IMR-90 (cell line): ENCODE data around the gene TRIM38. TPM values are rescaled to one million over a fixed set of nuclear protein-coding genes. Genes with fewer than 3 reads are reported as not detected.

Source experiments
- ATAC-seq: fragments of 200-7000 bp; cut with Tn5 transposase; 2 replicates; pipeline ENCODE4 v1.9.1; 2020; ENCODE audit warnings: low read depth, mild to moderate bottlenecking, moderate library complexity
- BruUV-seq: library from RNA; stranded (reverse); fragments of 400-500 nt; replicated peaks from 2 replicates; lab custom pipeline; 2021; lab: Mats Ljungman, UMichigan
- CTCF ChIA-PET: fragments of 300-600 bp; formaldehyde crosslinking; extraction: SDS; loops from one replicate; lab custom pipeline; 2021; ENCODE audit warnings: antibody characterized with exemption; lab: Yijun Ruan, JAX
- POLR2A ChIA-PET: fragments of 300-600 bp; sonication (Branson Sonifier 250); formaldehyde crosslinking; loops from one replicate; lab custom pipeline; 2022; ENCODE audit warnings: antibody characterized with exemption; ENCODE audit not compliant: unreplicated experiment; lab: Charles Lee
- DNase-seq: peaks from one replicate; pipeline ENCODE4 v3.0.0; 2013
- H2AFZ ChIP-seq: replicated peaks from 2 replicates; pipeline ENCODE3; 2013; ENCODE audit warnings: low read length, mild to moderate bottlenecking; ENCODE audit not compliant: poor library complexity
- H2AK5ac ChIP-seq: 2 replicates; pipeline ENCODE4 v1.6.1; 2013; ENCODE audit warnings: low read depth, low read length, inconsistent platforms
- H2AK9ac ChIP-seq: replicated peaks from 2 replicates; pipeline ENCODE3; 2013; ENCODE audit warnings: mild to moderate bottlenecking, low read depth, low read length, moderate library complexity; ENCODE audit not compliant: poor library complexity
- H2BK120ac ChIP-seq: 2 replicates; pipeline ENCODE4 v1.6.1; 2013; ENCODE audit warnings: low read depth, low read length, inconsistent platforms
- H2BK15ac ChIP-seq: 3 replicates; pipeline ENCODE4 v1.6.1; 2013; ENCODE audit warnings: low read depth, low read length, inconsistent platforms
- H2BK20ac ChIP-seq: 2 replicates; pipeline ENCODE4 v1.6.1; 2013; ENCODE audit warnings: low read depth, mild to moderate bottlenecking, inconsistent platforms, low read length, moderate library complexity
- H2BK5ac ChIP-seq: 2 replicates; pipeline ENCODE4 v1.6.1; 2013; ENCODE audit warnings: mild to moderate bottlenecking, low read depth, low read length, inconsistent platforms; ENCODE audit not compliant: poor library complexity, severe bottlenecking
- H3K14ac ChIP-seq: replicated peaks from 2 replicates; pipeline ENCODE4 v1.6.1; 2013; ENCODE audit warnings: low read depth, low read length, inconsistent platforms
- H3K18ac ChIP-seq: 2 replicates; pipeline ENCODE4 v1.6.1; 2013; ENCODE audit warnings: low read depth, low read length, control low read depth
- H3K23ac ChIP-seq: 2 replicates; pipeline ENCODE4 v1.6.1; 2013; ENCODE audit warnings: low read depth, low read length, inconsistent platforms
- H3K27ac ChIP-seq: 2 replicates; pipeline ENCODE4 v1.5.1; 2013; ENCODE audit warnings: mild to moderate bottlenecking, control low read depth, low read length; ENCODE audit not compliant: insufficient read depth
- H3K27me3 ChIP-seq: 2 replicates; pipeline ENCODE4 v1.6.1; 2013; ENCODE audit warnings: low read length; ENCODE audit not compliant: control insufficient read depth, insufficient read depth
- H3K36me3 ChIP-seq: 2 replicates; pipeline ENCODE4 v1.6.1; 2013; ENCODE audit warnings: low read length, mixed read lengths; ENCODE audit not compliant: control insufficient read depth, insufficient read depth
- H3K4ac ChIP-seq: 2 replicates; pipeline ENCODE4 v1.6.1; 2013; ENCODE audit warnings: low read depth, low read length, inconsistent platforms
- H3K4me1 ChIP-seq: 2 replicates; pipeline ENCODE4 v1.6.1; 2013; ENCODE audit warnings: low read length, mixed read lengths; ENCODE audit not compliant: control insufficient read depth, insufficient read depth
- H3K4me2 ChIP-seq: 2 replicates; pipeline ENCODE4 v1.6.1; 2013; ENCODE audit warnings: low read depth, mild to moderate bottlenecking, control low read depth, low read length, moderate library complexity
- H3K4me3 ChIP-seq: 2 replicates; pipeline ENCODE4 v1.5.1; 2013; ENCODE audit warnings: low read depth, mild to moderate bottlenecking, control low read depth, low read length, moderate library complexity; ENCODE audit not compliant: insufficient read depth
- H3K56ac ChIP-seq: 2 replicates; pipeline ENCODE4 v1.6.1; 2013; ENCODE audit warnings: low read length, inconsistent platforms; ENCODE audit not compliant: insufficient read depth; ENCODE audit errors: extremely low read depth
- H3K79me1 ChIP-seq, 2 experiments: 2 replicates each; pipeline ENCODE4 v1.6.1; 2013; ENCODE audit warnings: low read length in 2 of 2, inconsistent platforms in 1 of 2, low read depth in 1 of 2
- H3K9ac ChIP-seq: 2 replicates; pipeline ENCODE4 v1.6.1; 2013; ENCODE audit warnings: low read depth, low read length, control low read depth
- H3K9me1 ChIP-seq: 2 replicates; pipeline ENCODE4 v1.6.1; 2013; ENCODE audit warnings: low read length, inconsistent platforms; ENCODE audit not compliant: insufficient read depth
- H3K9me3 ChIP-seq: 2 replicates; pipeline ENCODE4 v1.6.1; 2013; ENCODE audit warnings: low read length; ENCODE audit not compliant: control insufficient read depth, insufficient read depth
- H4K20me1 ChIP-seq: 2 replicates; pipeline ENCODE4 v1.6.1; 2013; ENCODE audit warnings: low read length, inconsistent platforms; ENCODE audit not compliant: insufficient read depth
- H4K5ac ChIP-seq: 2 replicates; pipeline ENCODE4 v1.6.1; 2013; ENCODE audit warnings: mild to moderate bottlenecking, low read depth, low read length, control low read depth
- H4K8ac ChIP-seq, 2 experiments: 2 replicates each; pipeline ENCODE4 v1.6.1; 2013; ENCODE audit warnings: low read depth in 2 of 2, low read length in 2 of 2, control low read depth in 1 of 2, inconsistent platforms in 1 of 2
- H4K91ac ChIP-seq: 2 replicates; pipeline ENCODE4 v1.6.1; 2013; ENCODE audit warnings: low read depth, low read length, inconsistent platforms; ENCODE audit not compliant: insufficient read depth
- CEBPB ChIP-seq: IDR thresholded peaks from 2 replicates; pipeline ENCODE4 v1.6.1; 2012; ENCODE audit warnings: low read depth, low read length, improper control_type of control experiment
- CHD1 ChIP-seq: IDR thresholded peaks from 2 replicates; pipeline ENCODE4 v1.6.1; 2012; ENCODE audit warnings: low read depth, low read length, improper control_type of control experiment
- FOS ChIP-seq: fragments of 150-350 bp; IDR thresholded peaks from 2 replicates; pipeline ENCODE4 v1.6.1; 2016; ENCODE audit warnings: low read depth, low read length
- MAFK ChIP-seq: IDR thresholded peaks from 2 replicates; pipeline ENCODE4 v1.6.1; 2012; ENCODE audit warnings: low read depth, low read length, improper control_type of control experiment
- RAD21 ChIP-seq: IDR thresholded peaks from 2 replicates; pipeline ENCODE4 v1.6.1; 2012; ENCODE audit warnings: low read length, improper control_type of control experiment
- SMC3 ChIP-seq: fragments of 150-350 bp; IDR thresholded peaks from 2 replicates; pipeline ENCODE4 v1.6.1; 2016; ENCODE audit warnings: low read depth, mild to moderate bottlenecking, antibody characterized with exemption, low read length, moderate library complexity
- WGBS, 2 experiments: methylation state at CpG; one replicate each; pipeline versions ENCODE4 v1.1.5 to v1.1.7; 2013; ENCODE audit warnings: missing lambda C conversion rate in 2 of 2; ENCODE audit not compliant: insufficient read length in 1 of 2; ENCODE audit errors: extremely low coverage in 2 of 2; 5-methylcytosine and 5-hydroxymethylcytosine counted together
- dilution Hi-C: fragments of 300-500 bp; cut with HindIII; formaldehyde crosslinking; loops from one replicate; pipeline ENCODE4 v1.14.3; 2018; ENCODE audit warnings: low sequenced_read_pairs; ENCODE audit not compliant: unreplicated experiment
- in situ Hi-C: fragments of 300-500 bp; cut with MboI; formaldehyde crosslinking; loops from 3 replicates; pipeline ENCODE4 v1.14.3; 2019; ENCODE audit warnings: low sequenced_read_pairs, inconsistent platforms, mixed read lengths
- intact Hi-C: fragments of 100-400 bp; cut with micrococcal nuclease; formaldehyde crosslinking; loops from 2 replicates; pipeline ENCODE4 v1.10.0; 2022
- polyA plus RNA-seq, 3 experiments: library from polyadenylated mRNA; depleted of rRNA; stranded (reverse); fragments of >200 nt; gene quantifications; 2 replicates each; pipeline ENCODE4 v1.2.3, GENCODE V29; 2012; ENCODE audit warnings: low replicate concordance in 1 of 3
- total RNA-seq: library from RNA; depleted of rRNA; stranded (reverse); fragments of >200 nt; gene quantifications from 2 replicates; pipeline ENCODE4 v1.2.3, GENCODE V29; 2012

TRIM38 gene
- total and polyA plus RNA-seq, 2 of the 4 experiments (the other 2 are of a cell fraction), result 4.1 to 6.3 TPM

DNA sequence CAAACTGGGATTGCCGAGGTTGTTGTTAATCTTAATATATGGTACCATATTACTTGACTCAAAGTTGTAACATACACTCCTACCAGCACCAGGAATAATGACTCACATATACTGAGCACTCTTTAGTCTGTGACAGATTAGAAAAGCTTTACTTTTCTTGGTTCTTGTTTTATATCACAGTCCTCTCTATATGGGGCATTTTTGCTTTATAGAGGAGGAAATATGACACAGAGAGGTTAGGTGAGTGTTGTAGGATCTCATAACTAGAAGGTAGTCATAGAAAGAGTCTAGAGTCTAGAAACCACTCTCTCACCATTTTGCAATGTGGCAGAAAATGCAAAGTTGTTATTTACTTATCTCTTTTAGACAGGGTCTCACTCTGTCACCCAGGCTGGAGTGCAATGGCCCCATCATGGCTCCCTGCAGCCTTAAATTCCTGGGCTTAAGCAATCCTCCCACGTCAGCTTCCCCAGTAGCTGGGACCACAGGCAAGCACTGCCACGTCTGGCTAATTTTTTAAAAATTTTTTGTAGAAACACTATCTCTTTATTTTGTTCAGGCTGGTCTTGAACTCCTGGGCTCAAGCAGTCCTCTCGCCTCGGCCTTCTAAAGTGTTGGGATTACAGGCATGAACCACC, 13.4 kb downstream of the TRIM38 start:
- ChIA-PET CTCF (interaction anchor here (0.5 to 1.3 kb wide), 2 partner anchors 16 to 1754 kb away, joined by 3 read pairs; no protein-coding TSS in a partner anchor), POLR2A (no interaction called here)
- dilution Hi-C loops (no loop called here), in situ Hi-C loops (no loop called here), intact Hi-C loops (no loop called here)
- Histone ChIP-seq H4K20me1 (peaks cover 6% of the 10 kb centered on the region; the same call in 1 of the 2 replicates), H3K27me3 (no peaks in the 10 kb centered on the region), H3K27ac (no peak overlapping the region), H3K4me1 (peaks cover 10% of the 10 kb centered on the region), H2AFZ (no peak overlapping the region), H4K8ac (no peak overlapping the region), H3K4ac (no peak overlapping the region), H3K23ac (no peak overlapping the region), H2BK20ac (no peak overlapping the region), H3K9me1 (peaks cover 12% of the 10 kb centered on the region), H3K9ac (no peak overlapping the region), H4K5ac (no peak overlapping the region), H3K79me1 (peaks cover 27 to 29% of the 10 kb centered on the region in 2 experiments), H3K18ac (no peak overlapping the region), H2BK15ac (no peak overlapping the region), H3K4me3 (no peak overlapping the region), H2AK9ac (no peak overlapping the region), H2AK5ac (no peak overlapping the region), H2BK5ac (no peak overlapping the region), H3K14ac (no peak overlapping the region), H3K4me2 (no peak overlapping the region), H2BK120ac (no peak overlapping the region), H4K91ac (no peak overlapping the region), H3K36me3 (peaks cover 47% of the 10 kb centered on the region), H3K56ac (no peak overlapping the region), H3K9me3 (no peaks in the 10 kb centered on the region)
- WGBS, 2 experiments, result no CpG with 5 or more reads among the region's 5 CpGs
- DNase-seq (no peak), ATAC-seq (no peak)
- TF ChIP-seq MAFK (no peak), CHD1 (no peak), CEBPB (no peak), FOS (no peak), RAD21 (no peak), SMC3 (no peak)
- BruUV-seq, result no TSS peak
